ENCODE data around the gene ZBTB44.
"Not testable (repeated sequence)": the region's sequence is repeated elsewhere in the genome, so short reads cannot be mapped to it uniquely, and the experiment has no call there.

GRCh38 chr11:130249929-130250328, 64.8 kb downstream of the ZBTB44 start:
- TF ChIP-seq CTCF, POLR2A, EP300 (IDR thresholded peaks at IDR 0.05): not testable (repeated sequence)
